ENCODE measurements around the gene CLIC1.

- TF ChIP-seq CTCF (conservative IDR thresholded peaks at IDR 0.05; ENCODE audit: low read length) (peak; percentile 91), EZH2phosphoT487 (IDR thresholded peaks at IDR 0.05; ENCODE audit: borderline replicate concordance, low read depth, low read length) (no peak)
Observed at GRCh38 chr6:31728767-31729514, 7.4 kb downstream of the CLIC1 start, which contains the start of gene DDAH2.

All from OCI-LY7 (cell line).